HG03095 (cell line): ENCODE data around the gene CARMIL1.
A peak's percentile ranks its signal among the peaks of the same experiment; 100 is the strongest.

Experiments
- ATAC-seq: cut with Tn5 transposase; IDR thresholded peaks from one replicate; pipeline ENCODE4 v1.9.1; 2021; ENCODE audit warnings: moderate library complexity; ENCODE audit not compliant: unreplicated experiment

Gene CARMIL1

GRCh38 chr6:25403150-25403549 is 124.0 kb downstream of the CARMIL1 start:
- no peak for ATAC-seq

DNA sequence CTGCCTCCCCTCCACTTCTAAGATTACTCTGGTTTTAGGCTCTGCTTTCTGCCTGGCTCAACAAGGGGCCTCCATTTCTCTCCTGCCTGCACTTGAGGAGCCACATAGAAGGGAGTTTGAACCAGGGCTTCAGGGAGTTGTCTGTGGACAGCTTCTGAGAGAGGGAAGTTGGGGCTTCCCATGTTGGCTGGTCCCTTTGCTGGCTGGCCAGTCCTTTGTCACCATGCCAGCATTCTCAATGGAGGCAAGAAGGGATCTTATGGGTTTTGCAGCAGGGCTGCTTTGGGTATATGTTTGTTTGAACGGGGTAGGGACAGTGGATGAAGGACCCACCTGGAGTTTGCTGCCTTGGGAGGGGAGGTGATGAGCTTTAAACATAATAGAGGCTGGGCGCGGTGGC is 124.9 kb downstream of the CARMIL1 start:
- no peak for ATAC-seq

DNA sequence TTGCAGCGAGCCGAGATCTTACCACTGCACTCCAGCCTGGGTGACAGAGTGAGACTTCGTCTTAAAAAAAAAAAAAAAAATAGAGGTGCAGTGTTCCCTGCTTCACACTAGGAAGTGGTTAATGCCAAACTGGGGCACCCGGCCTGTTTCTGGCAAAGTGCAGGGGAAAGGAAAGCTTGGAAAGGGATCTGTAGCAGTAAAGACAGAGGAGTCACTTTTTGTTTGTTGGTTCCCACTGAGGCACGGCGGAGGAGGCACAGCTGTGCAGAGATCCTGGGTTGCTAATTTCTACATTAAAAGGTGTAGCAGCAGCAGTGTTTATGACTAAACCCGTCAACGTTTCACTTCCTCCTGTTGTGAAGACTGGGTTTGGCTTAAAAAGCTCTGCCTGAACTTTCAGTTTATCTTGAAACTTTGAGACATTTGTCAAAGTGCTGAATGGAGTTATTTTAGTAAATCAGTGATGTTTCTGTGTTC is 125.6 kb downstream of the CARMIL1 start:
- ATAC-seq, result peak; percentile 93

DNA sequence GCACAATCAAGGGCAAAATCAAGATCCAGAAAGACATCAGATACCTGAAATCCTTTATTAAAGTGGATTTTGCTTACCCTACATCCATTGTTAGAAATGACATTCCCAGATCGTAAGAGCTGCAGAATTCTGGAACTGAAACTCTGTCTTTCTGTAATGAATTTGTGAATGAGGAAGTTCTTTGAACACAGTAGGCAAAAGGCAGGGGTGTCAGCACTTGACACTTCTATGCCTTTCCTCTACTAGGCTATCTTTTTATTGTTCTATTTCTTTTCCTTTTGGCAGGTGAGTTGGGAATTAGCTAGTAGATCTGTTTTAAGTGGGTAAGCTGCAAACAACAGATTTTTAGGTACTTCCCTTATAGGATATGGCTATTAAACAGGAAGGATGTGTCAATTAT is 126.3 kb downstream of the CARMIL1 start:
- peak; percentile 18 for ATAC-seq

GRCh38 chr6:25407431-25407830 is 128.3 kb downstream of the CARMIL1 start:
- no peak for ATAC-seq

DNA sequence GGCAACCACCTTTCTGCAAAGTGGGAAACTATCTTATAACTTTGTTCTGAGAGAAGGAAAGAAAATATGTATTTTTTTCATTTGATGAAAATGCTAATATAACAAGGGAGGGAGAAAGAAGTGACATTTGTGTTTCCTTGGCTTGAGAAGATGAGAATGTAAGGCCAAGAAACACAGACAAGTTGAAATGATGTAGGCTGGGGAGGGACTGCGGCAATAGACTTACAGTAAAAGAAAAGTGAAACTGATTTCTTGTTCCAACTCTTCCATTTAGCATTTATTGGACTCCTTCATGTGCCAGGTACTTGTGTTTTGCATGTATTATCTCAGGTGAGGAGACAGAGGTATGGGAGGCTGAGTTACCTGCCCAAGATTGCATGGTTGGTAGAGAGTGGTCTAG is 130.9 kb downstream of the CARMIL1 start:
- no peak for ATAC-seq

- ATAC-seq, result no peak
Observed at GRCh38 chr6:25411316-25411950, 132.3 kb downstream of the CARMIL1 start.

GRCh38 chr6:25413207-25413905 is 134.2 kb downstream of the CARMIL1 start:
- ATAC-seq, result no peak

- no peak for ATAC-seq
Observed at GRCh38 chr6:25414168-25414567, 135.0 kb downstream of the CARMIL1 start.

DNA sequence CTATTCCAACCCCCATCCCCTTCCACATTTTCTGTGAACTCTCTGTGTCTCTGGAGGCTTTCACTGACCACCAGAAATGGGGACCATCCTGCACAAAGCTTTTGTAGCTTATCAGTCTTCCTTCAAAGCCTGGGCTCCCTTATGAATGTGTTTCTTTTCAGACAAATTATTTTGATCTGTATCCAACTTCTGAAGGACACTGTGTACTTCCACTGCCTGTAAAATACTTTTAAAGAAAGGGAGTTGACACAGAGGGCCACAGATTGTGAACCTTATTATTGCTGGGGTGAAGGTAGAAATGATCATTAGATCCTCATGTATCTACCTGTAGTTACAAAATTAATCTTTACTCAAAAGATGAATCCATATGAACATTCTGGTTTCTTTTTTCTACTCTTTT is 135.6 kb downstream of the CARMIL1 start:
- no peak for ATAC-seq

- no peak for ATAC-seq
Observed at GRCh38 chr6:25415274-25415673, 136.1 kb downstream of the CARMIL1 start.

- ATAC-seq, result no peak
Observed at GRCh38 chr6:25415701-25416100, 136.5 kb downstream of the CARMIL1 start.

- ATAC-seq, result no peak
Observed at GRCh38 chr6:25417046-25417605, 138.0 kb downstream of the CARMIL1 start.

GRCh38 chr6:25418454-25419052 is 139.4 kb downstream of the CARMIL1 start:
- no peak for ATAC-seq

DNA sequence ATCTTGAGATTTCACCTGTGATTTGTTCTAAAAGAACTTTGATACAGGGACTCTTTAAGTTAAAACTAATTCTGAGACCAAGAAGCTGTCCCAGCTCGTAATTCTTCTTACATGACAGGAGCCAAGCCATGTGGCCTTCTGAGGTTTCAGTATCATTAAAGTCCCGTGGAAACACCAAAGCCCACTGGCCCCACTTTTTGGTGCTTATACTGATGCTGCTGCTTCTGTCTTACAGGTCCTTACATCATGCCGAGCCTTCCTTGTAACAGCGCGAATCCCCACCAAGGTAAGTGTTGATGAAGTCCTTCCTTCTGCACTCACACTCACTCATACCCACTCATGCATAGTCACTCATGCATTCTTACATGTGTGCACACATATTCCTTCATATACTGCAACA is 140.7 kb downstream of the CARMIL1 start:
- ATAC-seq, result no peak

- ATAC-seq, result no peak
Observed at GRCh38 chr6:25423358-25423757, 144.2 kb downstream of the CARMIL1 start.

DNA sequence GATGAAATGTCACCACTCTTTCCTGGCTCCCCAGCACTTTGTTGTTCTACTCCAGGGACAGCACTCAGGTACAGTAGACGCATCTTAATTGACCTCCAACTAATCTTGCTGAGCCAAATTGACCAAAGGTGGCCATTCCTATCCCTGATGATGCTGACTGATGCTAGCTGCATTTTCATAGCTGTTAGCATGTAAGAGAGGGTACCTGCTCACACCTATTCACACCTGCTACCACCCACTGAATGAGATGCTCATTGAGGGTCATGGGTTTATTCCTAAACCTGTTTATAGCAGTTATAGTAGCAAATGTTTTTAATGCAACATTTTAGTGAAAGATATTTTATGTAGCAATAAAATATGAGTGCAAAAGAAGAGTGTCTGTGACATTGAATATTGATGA is 145.1 kb downstream of the CARMIL1 start:
- no peak for ATAC-seq

DNA sequence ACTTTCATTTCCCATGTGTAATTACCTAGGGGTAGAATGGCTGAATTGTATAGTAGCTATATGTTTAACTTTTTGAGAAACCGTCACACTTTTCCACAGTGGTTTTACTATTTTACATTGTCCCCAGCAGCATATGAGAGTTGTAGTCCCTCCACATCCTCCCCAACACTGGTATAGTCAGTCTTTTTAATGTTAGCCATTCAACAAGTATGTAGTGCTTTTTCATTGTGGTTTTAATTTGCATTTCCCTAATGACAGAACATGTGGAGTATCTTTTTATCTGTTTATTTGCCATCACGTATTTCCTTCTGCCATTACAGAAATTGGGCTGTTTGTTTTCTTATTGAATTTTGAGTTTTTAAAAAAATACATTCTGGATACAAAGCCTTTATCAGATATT is 148.4 kb downstream of the CARMIL1 start:
- no peak for ATAC-seq

GRCh38 chr6:25428758-25429317 is 149.7 kb downstream of the CARMIL1 start:
- ATAC-seq, result no peak

GRCh38 chr6:25431306-25431974 is 152.3 kb downstream of the CARMIL1 start:
- ATAC-seq, result no peak

DNA sequence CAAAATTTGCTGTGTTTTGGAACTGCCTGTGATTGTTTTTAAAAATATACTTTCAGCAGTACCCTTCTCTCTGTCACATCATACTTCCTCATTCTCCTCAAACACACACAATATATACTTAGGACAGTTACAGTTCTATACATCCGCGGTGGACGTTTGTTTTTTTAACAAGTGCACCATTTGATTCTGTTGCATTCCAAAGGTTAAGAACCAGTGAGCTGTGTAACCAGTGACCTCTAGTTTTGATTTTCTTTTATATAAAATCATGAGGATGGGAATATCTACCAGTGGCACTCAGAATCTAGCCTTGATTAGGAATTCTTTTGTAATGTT is 152.8 kb downstream of the CARMIL1 start:
- no peak for ATAC-seq
